HuH-7 (cell line): Measurements from ENCODE around the gene SMCHD1.
"Not testable (repeated sequence)": the region's sequence is repeated elsewhere in the genome, so short reads cannot be mapped to it uniquely, and the experiment has no call there.

Experiments used
- DNase-seq: peaks from one replicate; pipeline ENCODE4 v3.0.0; 2011; ENCODE audit warnings: low spot score

Gene SMCHD1

GRCh38 chr18:2814928-2815327 lies 159.4 kb downstream of the SMCHD1 start:
- DNase-seq: no peak

GRCh38 chr18:2818281-2818680 lies 162.8 kb downstream of the SMCHD1 start:
- no peak for DNase-seq

GRCh38 chr18:2821695-2822094 lies 166.2 kb downstream of the SMCHD1 start:
- no peak for DNase-seq

- DNase-seq: no peak
Measured at GRCh38 chr18:2822213-2822921, 166.8 kb downstream of the SMCHD1 start.

GRCh38 chr18:2823202-2823601 lies 167.7 kb downstream of the SMCHD1 start:
- no peak for DNase-seq

GRCh38 chr18:2823966-2824365 lies 168.4 kb downstream of the SMCHD1 start:
- no peak for DNase-seq

GRCh38 chr18:2824865-2825264 lies 169.3 kb downstream of the SMCHD1 start:
- DNase-seq: no peak

GRCh38 chr18:2825613-2826175 lies 170.2 kb downstream of the SMCHD1 start:
- no peak for DNase-seq

GRCh38 chr18:2826581-2826980 lies 171.1 kb downstream of the SMCHD1 start:
- no peak for DNase-seq

- no peak for DNase-seq
Measured at GRCh38 chr18:2827061-2827460, 171.5 kb downstream of the SMCHD1 start.

- not testable (repeated sequence) for DNase-seq
Measured at GRCh38 chr18:2836118-2836517, 180.6 kb downstream of the SMCHD1 start.

GRCh38 chr18:2837290-2837689 lies 181.8 kb downstream of the SMCHD1 start:
- DNase-seq: not testable (repeated sequence)

- DNase-seq: no peak
Measured at GRCh38 chr18:2839202-2839601, 183.7 kb downstream of the SMCHD1 start.

- no peak for DNase-seq
Measured at GRCh38 chr18:2840521-2840920, 185.0 kb downstream of the SMCHD1 start.

- no peak for DNase-seq
Measured at GRCh38 chr18:2843146-2843545, 187.6 kb downstream of the SMCHD1 start.

GRCh38 chr18:2845172-2845571 lies 189.6 kb downstream of the SMCHD1 start:
- no peak for DNase-seq

- peak; percentile 57 for DNase-seq
Measured at GRCh38 chr18:2846636-2847316, 191.2 kb downstream of the SMCHD1 start, which contains the start of gene EMILIN2. TSS of gene EMILIN2 (plus strand) at chr18:2847006. CDS start at chr18:2847189, 183 bp downstream.

GRCh38 chr18:2847317-2848246 lies 192.1 kb downstream of the SMCHD1 start:
- peak; percentile 64 for DNase-seq

- DNase-seq: no peak
Measured at GRCh38 chr18:2848247-2849246, 193.0 kb downstream of the SMCHD1 start.

GRCh38 chr18:2850816-2851215 lies 195.3 kb downstream of the SMCHD1 start:
- no peak for DNase-seq

- DNase-seq: no peak
Measured at GRCh38 chr18:2851771-2852170, 196.2 kb downstream of the SMCHD1 start.
